T follicular helper cell (primary cell): ENCODE results near the gene DOCK8.
"Not testable (repeated sequence)": the region's sequence is repeated elsewhere in the genome, so short reads cannot be mapped to it uniquely, and the experiment has no call there.

ENCODE experiments used
- DNase-seq: peaks from one replicate; pipeline ENCODE4 v3.0.0-alpha.2; 2020; ENCODE audit warnings: low read depth
- total RNA-seq, 2 experiments: gene quantifications; one replicate each; lab custom pipeline; 2026; lab: John Stamatoyannopoulos, UW

The DOCK8 gene
- total RNA-seq: 275 to 638 reads per million in 2 experiments

- DNase-seq: peak; percentile 6
Observed at GRCh38 chr9:214648-215493, at the start of gene DOCK8. TSS of gene DOCK8 (plus strand) at chr9:214865. CDS start at chr9:214977, 112 bp downstream.

GRCh38 chr9:169757-170156 is 44.9 kb upstream of the DOCK8 start:
- not testable (repeated sequence) for DNase-seq

GRCh38 chr9:178140-178825 is 36.4 kb upstream of the DOCK8 start:
- DNase-seq: not testable (repeated sequence)

GRCh38 chr9:178970-179383 is 35.7 kb upstream of the DOCK8 start, which contains the start of gene ZNG1A:
TSS of gene ZNG1A (minus strand) at chr9:179056. CDS start at chr9:178969, 87 bp downstream.
- DNase-seq: not testable (repeated sequence)

- not testable (repeated sequence) for DNase-seq
Observed at GRCh38 chr9:199601-200000, 15.1 kb upstream of the DOCK8 start.

GRCh38 chr9:206481-206880 is 8.2 kb upstream of the DOCK8 start:
- no peak for DNase-seq

- DNase-seq: no peak
Observed at GRCh38 chr9:209143-209758, 5.4 kb upstream of the DOCK8 start.

GRCh38 chr9:211036-211435 is 3.6 kb upstream of the DOCK8 start:
- no peak for DNase-seq

- no peak for DNase-seq
Observed at GRCh38 chr9:211557-211956, 3.1 kb upstream of the DOCK8 start.

- no peak for DNase-seq
Observed at GRCh38 chr9:212297-212696, 2.4 kb upstream of the DOCK8 start.

GRCh38 chr9:213901-214300 is 764 bp upstream of the DOCK8 start:
- DNase-seq: not testable (repeated sequence)

GRCh38 chr9:214351-214647 is 366 bp upstream of the DOCK8 start:
- no peak for DNase-seq

GRCh38 chr9:215631-216155 is 1.0 kb downstream of the DOCK8 start:
- DNase-seq: no peak

GRCh38 chr9:216866-217265 is 2.2 kb downstream of the DOCK8 start:
- DNase-seq: no peak

- DNase-seq: no peak
Observed at GRCh38 chr9:217950-218349, 3.3 kb downstream of the DOCK8 start.

GRCh38 chr9:219036-219435 is 4.4 kb downstream of the DOCK8 start:
- DNase-seq: not testable (repeated sequence)

GRCh38 chr9:219670-220365 is 5.2 kb downstream of the DOCK8 start:
- DNase-seq: no peak

- no peak for DNase-seq
Observed at GRCh38 chr9:221989-222776, 7.5 kb downstream of the DOCK8 start.

GRCh38 chr9:223152-223551 is 8.5 kb downstream of the DOCK8 start:
- no peak for DNase-seq

GRCh38 chr9:224026-224425 is 9.4 kb downstream of the DOCK8 start:
- DNase-seq: no peak
